CD14-positive monocyte (primary cell): ENCODE measurements around the gene XYLT1. TPM values are rescaled to one million over a fixed set of nuclear protein-coding genes. Genes with fewer than 3 reads are reported as not detected.
A peak's percentile ranks its signal among the peaks of the same experiment; 100 is the strongest.

ENCODE experiments used
- DNase-seq, 3 donors: peaks; one replicate each; pipeline ENCODE4 v3.0.0-alpha.2; 2011 to 2022
- H2AFZ ChIP-seq: 2 replicates; pipeline ENCODE4 v1.6.0; 2012; ENCODE audit warnings: mild to moderate bottlenecking, low read depth, low read length, inconsistent platforms; ENCODE audit not compliant: insufficient read depth, poor library complexity, severe bottlenecking
- H3K27ac ChIP-seq, 2 donors: 1 replicate in 1 of 2; 2 replicates in 1 of 2; pipeline ENCODE4 v1.5.1; 2012 to 2013; ENCODE audit warnings: low read length in 2 of 2, control low read depth in 1 of 2, inconsistent platforms in 1 of 2, low read depth in 1 of 2, mild to moderate bottlenecking in 1 of 2
- H3K27me3 ChIP-seq, 2 donors: one replicate each; pipeline versions ENCODE4 v1.6.0 to v1.6.1; 2011 to 2013; ENCODE audit warnings: low read length in 2 of 2; ENCODE audit not compliant: control insufficient read depth in 2 of 2, insufficient read depth in 2 of 2
- H3K36me3 ChIP-seq, 2 donors: replicated peaks in 1 of 2; 1 replicate in 1 of 2; 2 replicates in 1 of 2; pipeline versions ENCODE4 v1.5.1 to v1.6.1; 2012 to 2013; ENCODE audit warnings: low read length in 2 of 2, control low read depth in 1 of 2, inconsistent platforms in 1 of 2, mild to moderate bottlenecking in 1 of 2; ENCODE audit not compliant: insufficient read depth in 2 of 2, control insufficient read depth in 1 of 2
- H3K4me1 ChIP-seq, 2 donors: 1 replicate in 1 of 2; 2 replicates in 1 of 2; pipeline versions ENCODE4 v1.5.1 to v1.6.1; 2012 to 2013; ENCODE audit warnings: low read length in 2 of 2, control low read depth in 1 of 2, inconsistent platforms in 1 of 2, mild to moderate bottlenecking in 1 of 2, moderate library complexity in 1 of 2; ENCODE audit not compliant: insufficient read depth in 2 of 2, control insufficient read depth in 1 of 2
- H3K4me2 ChIP-seq: replicated peaks from 2 replicates; pipeline ENCODE3; 2012; ENCODE audit warnings: low read length, moderate library complexity, mild to moderate bottlenecking; ENCODE audit not compliant: poor library complexity, severe bottlenecking; ENCODE audit errors: extremely low read depth
- H3K4me3 ChIP-seq, 3 experiments: fragments of 200-600 bp in 1 of 3; sonication (generic) in 1 of 3; replicated peaks in 1 of 3; 1 replicate in 2 of 3; 2 replicates in 1 of 3; pipeline ENCODE4 v1.5.1; 2011 to 2013; ENCODE audit warnings: low read length in 3 of 3, mild to moderate bottlenecking in 3 of 3, control low read depth in 2 of 3, low read depth in 2 of 3, inconsistent platforms in 1 of 3, moderate library complexity in 1 of 3
- H3K79me2 ChIP-seq: 2 replicates; pipeline ENCODE4 v1.6.0; 2012; ENCODE audit warnings: mild to moderate bottlenecking, control low read depth, inconsistent platforms, low read length, moderate library complexity; ENCODE audit not compliant: insufficient read depth
- H3K9ac ChIP-seq: 2 replicates; pipeline ENCODE4 v1.6.0; 2017; ENCODE audit warnings: low read length, mild to moderate bottlenecking; ENCODE audit not compliant: insufficient read depth, poor library complexity, severe bottlenecking
- H3K9me3 ChIP-seq, 2 donors: replicated peaks in 1 of 2; 1 replicate in 1 of 2; 2 replicates in 1 of 2; pipeline versions ENCODE4 v1.5.1 to v1.6.1; 2012 to 2013; ENCODE audit warnings: low read length in 2 of 2, control low read depth in 1 of 2; ENCODE audit not compliant: control insufficient read depth in 1 of 2, insufficient read depth in 1 of 2
- H4K20me1 ChIP-seq: 2 replicates; pipeline ENCODE4 v1.6.0; 2012; ENCODE audit warnings: mild to moderate bottlenecking, low read length, control low read depth, moderate library complexity; ENCODE audit not compliant: insufficient read depth
- H3K27ac Mint-ChIP-seq, 7 donors: one replicate each; pipeline ENCODE4 v1.8.0; 2020; ENCODE audit warnings: mild to moderate bottlenecking in 7 of 7, mixed read lengths in 7 of 7, moderate library complexity in 6 of 7, inconsistent platforms in 2 of 7
- H3K27me3 Mint-ChIP-seq, 3 donors: one replicate each; pipeline ENCODE4 v1.8.0; 2021 to 2022; ENCODE audit warnings: low read depth in 3 of 3, mild to moderate bottlenecking in 3 of 3, mixed read lengths in 3 of 3, moderate library complexity in 3 of 3, inconsistent platforms in 1 of 3
- H3K36me3 Mint-ChIP-seq, 2 donors: one replicate each; pipeline ENCODE4 v1.8.0; 2020; ENCODE audit warnings: mixed read lengths in 2 of 2, inconsistent platforms in 1 of 2, mild to moderate bottlenecking in 1 of 2
- H3K4me1 Mint-ChIP-seq: one replicate; pipeline ENCODE4 v1.8.0; 2020; ENCODE audit warnings: mild to moderate bottlenecking, mixed read lengths
- H3K4me3 Mint-ChIP-seq, 2 donors: one replicate each; pipeline ENCODE4 v1.8.0; 2020; ENCODE audit warnings: mild to moderate bottlenecking in 2 of 2, mixed read lengths in 2 of 2, moderate library complexity in 1 of 2
- H3K9me3 Mint-ChIP-seq, 7 donors: one replicate each; pipeline ENCODE4 v1.8.0; 2020 to 2022; ENCODE audit warnings: mixed read lengths in 7 of 7, mild to moderate bottlenecking in 6 of 7, moderate library complexity in 6 of 7, inconsistent platforms in 2 of 7
- CTCF ChIP-seq: fragments of 200-600 bp; IDR thresholded peaks from one replicate; pipeline ENCODE4 v1.8.0; 2022; ENCODE audit warnings: antibody characterized with exemption, mild to moderate bottlenecking
- WGBS: methylation state at CpG from one replicate; pipeline ENCODE4 v1.1.5; 2013; ENCODE audit warnings: missing lambda C conversion rate; ENCODE audit not compliant: insufficient coverage; 5-methylcytosine and 5-hydroxymethylcytosine counted together
- intact Hi-C, 2 donors: fragments of 100-400 bp; cut with micrococcal nuclease; formaldehyde crosslinking; loops; one replicate each; pipeline versions ENCODE4 v1.15.0 to v1.15.1; 2023
- polyA plus RNA-seq, 3 donors: library from polyadenylated mRNA; depleted of rRNA in 1 of 3; unstranded in 2 of 3; stranded (reverse) in 1 of 3; fragments of 300-500 nt in 2 of 3; fragments of >200 nt in 1 of 3; fragmentation: Illumina TruSeq in 2 of 3; gene quantifications; 1 replicate in 2 of 3; 2 replicates in 1 of 3; pipeline ENCODE4 v1.2.3, GENCODE V29; 2012 to 2021

Gene XYLT1
- polyA plus RNA-seq, 3 donors: 0.51 to 9.4 (median 1.6) TPM

- H3K4me3 Mint-ChIP-seq: no peak overlapping the region
- WGBS: 95% methylated on average over 4 of the region's 4 CpGs
- peak overlapping the region in 2 of 7 donors; percentile 63 to 79 for H3K27ac Mint-ChIP-seq
- H3K4me2 ChIP-seq: no peak overlapping the region
- H3K27me3 Mint-ChIP-seq: peaks cover 0 to 2% (median 0%) of the 10 kb centered on the region in 3 donors
- intact Hi-C loops: loop anchor here in 1 of 2 donors (10.0 kb wide), 1 partner anchor 51 kb away; no protein-coding TSS in a partner anchor
- H3K27ac ChIP-seq: no peak overlapping the region
- H3K9ac ChIP-seq: no peak overlapping the region
- peaks cover 0 to 5% (median 0%) of the 10 kb centered on the region in 7 donors for H3K9me3 Mint-ChIP-seq
- H2AFZ ChIP-seq: no peak overlapping the region
- no peak for TF ChIP-seq CTCF
- DNase-seq: no peak
- no peaks in the 10 kb centered on the region for H3K27me3 ChIP-seq
- no peaks in the 10 kb centered on the region for H3K9me3 ChIP-seq
- no peak overlapping the region for H3K4me3 ChIP-seq
- peaks cover 56 to 59% of the 10 kb centered on the region in 2 donors for H3K4me1 ChIP-seq
- peaks cover 5 to 14% of the 10 kb centered on the region in 2 donors for H3K36me3 Mint-ChIP-seq
- no peaks in the 10 kb centered on the region for H3K36me3 ChIP-seq
- H3K79me2 ChIP-seq: peaks cover 63% of the 10 kb centered on the region
- H4K20me1 ChIP-seq: no peaks in the 10 kb centered on the region
- peaks cover 62% of the 10 kb centered on the region for H3K4me1 Mint-ChIP-seq
Observed at GRCh38 chr16:17413508-17413907, 57.3 kb downstream of the XYLT1 start.

GRCh38 chr16:17412791-17413190, 58.0 kb downstream of the XYLT1 start:
- no peaks in the 10 kb centered on the region for H4K20me1 ChIP-seq
- H3K36me3 ChIP-seq: no peaks in the 10 kb centered on the region
- no peak for TF ChIP-seq CTCF
- peaks cover 0 to 5% (median 0%) of the 10 kb centered on the region in 7 donors for H3K9me3 Mint-ChIP-seq
- no peak overlapping the region for H3K4me3 Mint-ChIP-seq
- peak overlapping the region in 1 of 7 donors; percentile 63 for H3K27ac Mint-ChIP-seq
- H3K27ac ChIP-seq: no peak overlapping the region
- no peak overlapping the region for H3K4me2 ChIP-seq
- H3K4me3 ChIP-seq: no peak overlapping the region
- H3K9me3 ChIP-seq: no peaks in the 10 kb centered on the region
- no peak overlapping the region for H3K9ac ChIP-seq
- intact Hi-C loops: loop anchor here in 1 of 2 donors (10.0 kb wide), 1 partner anchor 52 kb away; no protein-coding TSS in a partner anchor
- no peak overlapping the region for H2AFZ ChIP-seq
- H3K36me3 Mint-ChIP-seq: peaks cover 4 to 14% of the 10 kb centered on the region in 2 donors
- no peak for DNase-seq
- peaks cover 63% of the 10 kb centered on the region for H3K79me2 ChIP-seq
- H3K27me3 Mint-ChIP-seq: peaks cover 0 to 2% (median 0%) of the 10 kb centered on the region in 3 donors
- peaks cover 56 to 57% of the 10 kb centered on the region in 2 donors for H3K4me1 ChIP-seq
- peaks cover 60% of the 10 kb centered on the region for H3K4me1 Mint-ChIP-seq
- H3K27me3 ChIP-seq: no peaks in the 10 kb centered on the region
- 100% methylated on average over 3 of the region's 5 CpGs for WGBS
